ENCODE data around the gene C6orf52. TPM values are rescaled to one million over a fixed set of nuclear protein-coding genes. Genes with fewer than 3 reads are reported as not detected.

C6orf52 gene
- total RNA-seq, 1 experiment from 2014 or later, result 6.5 TPM

DNA sequence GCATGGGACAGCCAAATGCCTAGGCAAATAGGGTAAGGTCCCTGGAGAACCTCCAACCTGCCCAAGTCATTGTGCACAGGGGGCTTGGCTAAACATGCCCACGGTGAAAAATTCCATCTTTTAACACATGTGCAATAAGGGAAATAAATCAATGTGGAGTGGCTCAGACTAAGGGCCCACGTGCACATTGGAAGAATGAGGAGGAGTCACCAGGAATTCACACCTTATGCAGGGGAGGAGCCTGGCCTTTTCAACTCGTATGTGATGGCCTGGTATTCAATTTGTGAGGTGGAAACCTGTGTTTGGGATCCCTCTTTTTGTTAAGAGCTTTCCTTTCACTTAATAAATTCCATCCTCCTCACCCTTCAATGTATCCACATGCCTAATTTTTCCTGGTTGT is 12.6 kb downstream of the C6orf52 start:
- ATAC-seq (no peak), DNase-seq (ENCODE audit: low read depth, low spot score) (no peak)
- Histone ChIP-seq H3K4me3 (ENCODE audit: low read depth in 2 of 2, low read length in 2 of 2) (no peak overlapping the region), H3K9me3 (ENCODE audit: control insufficient read depth, insufficient read depth, low read depth, low read length) (no peaks in the 10 kb centered on the region), H3K36me3 (ENCODE audit: control insufficient read depth, insufficient read depth, low read length) (no peaks in the 10 kb centered on the region), H3K27me3 (ENCODE audit: control insufficient read depth, insufficient read depth, low read length) (no peaks in the 10 kb centered on the region), H3K27ac (ENCODE audit: low read length) (no peak overlapping the region), H3K4me1 (ENCODE audit: control insufficient read depth, insufficient read depth, low read length) (no peaks in the 10 kb centered on the region)
- in situ Hi-C loops (cut with HindIII; ENCODE audit: low pct_unique_long_range_greater_than_20kb, low sequenced_read_pairs) (no loop called here), intact Hi-C loops (cut with micrococcal nuclease; ENCODE audit: unreplicated experiment) (no loop called here)
- POLR2A ChIA-PET, result no interaction called here
- TF ChIP-seq, protein P1, sequence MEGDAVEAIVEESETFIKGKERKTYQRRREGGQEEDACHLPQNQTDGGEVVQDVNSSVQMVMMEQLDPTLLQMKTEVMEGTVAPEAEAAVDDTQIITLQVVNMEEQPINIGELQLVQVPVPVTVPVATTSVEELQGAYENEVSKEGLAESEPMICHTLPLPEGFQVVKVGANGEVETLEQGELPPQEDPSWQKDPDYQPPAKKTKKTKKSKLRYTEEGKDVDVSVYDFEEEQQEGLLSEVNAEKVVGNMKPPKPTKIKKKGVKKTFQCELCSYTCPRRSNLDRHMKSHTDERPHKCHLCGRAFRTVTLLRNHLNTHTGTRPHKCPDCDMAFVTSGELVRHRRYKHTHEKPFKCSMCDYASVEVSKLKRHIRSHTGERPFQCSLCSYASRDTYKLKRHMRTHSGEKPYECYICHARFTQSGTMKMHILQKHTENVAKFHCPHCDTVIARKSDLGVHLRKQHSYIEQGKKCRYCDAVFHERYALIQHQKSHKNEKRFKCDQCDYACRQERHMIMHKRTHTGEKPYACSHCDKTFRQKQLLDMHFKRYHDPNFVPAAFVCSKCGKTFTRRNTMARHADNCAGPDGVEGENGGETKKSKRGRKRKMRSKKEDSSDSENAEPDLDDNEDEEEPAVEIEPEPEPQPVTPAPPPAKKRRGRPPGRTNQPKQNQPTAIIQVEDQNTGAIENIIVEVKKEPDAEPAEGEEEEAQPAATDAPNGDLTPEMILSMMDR (IDR thresholded peaks at IDR 0.05), result no peak
- TF ChIP-seq POLR2AphosphoS5 (IDR thresholded peaks at IDR 0.05; ENCODE audit: low read depth, low read length) (no peak), TCF7L2 (IDR thresholded peaks at IDR 0.05; ENCODE audit: low read depth, low read length) (no peak), SIN3A (IDR thresholded peaks at IDR 0.05; ENCODE audit: borderline replicate concordance, insufficient read depth, low read depth, low read length) (no peak)
- TF ChIP-seq, protein P2, sequence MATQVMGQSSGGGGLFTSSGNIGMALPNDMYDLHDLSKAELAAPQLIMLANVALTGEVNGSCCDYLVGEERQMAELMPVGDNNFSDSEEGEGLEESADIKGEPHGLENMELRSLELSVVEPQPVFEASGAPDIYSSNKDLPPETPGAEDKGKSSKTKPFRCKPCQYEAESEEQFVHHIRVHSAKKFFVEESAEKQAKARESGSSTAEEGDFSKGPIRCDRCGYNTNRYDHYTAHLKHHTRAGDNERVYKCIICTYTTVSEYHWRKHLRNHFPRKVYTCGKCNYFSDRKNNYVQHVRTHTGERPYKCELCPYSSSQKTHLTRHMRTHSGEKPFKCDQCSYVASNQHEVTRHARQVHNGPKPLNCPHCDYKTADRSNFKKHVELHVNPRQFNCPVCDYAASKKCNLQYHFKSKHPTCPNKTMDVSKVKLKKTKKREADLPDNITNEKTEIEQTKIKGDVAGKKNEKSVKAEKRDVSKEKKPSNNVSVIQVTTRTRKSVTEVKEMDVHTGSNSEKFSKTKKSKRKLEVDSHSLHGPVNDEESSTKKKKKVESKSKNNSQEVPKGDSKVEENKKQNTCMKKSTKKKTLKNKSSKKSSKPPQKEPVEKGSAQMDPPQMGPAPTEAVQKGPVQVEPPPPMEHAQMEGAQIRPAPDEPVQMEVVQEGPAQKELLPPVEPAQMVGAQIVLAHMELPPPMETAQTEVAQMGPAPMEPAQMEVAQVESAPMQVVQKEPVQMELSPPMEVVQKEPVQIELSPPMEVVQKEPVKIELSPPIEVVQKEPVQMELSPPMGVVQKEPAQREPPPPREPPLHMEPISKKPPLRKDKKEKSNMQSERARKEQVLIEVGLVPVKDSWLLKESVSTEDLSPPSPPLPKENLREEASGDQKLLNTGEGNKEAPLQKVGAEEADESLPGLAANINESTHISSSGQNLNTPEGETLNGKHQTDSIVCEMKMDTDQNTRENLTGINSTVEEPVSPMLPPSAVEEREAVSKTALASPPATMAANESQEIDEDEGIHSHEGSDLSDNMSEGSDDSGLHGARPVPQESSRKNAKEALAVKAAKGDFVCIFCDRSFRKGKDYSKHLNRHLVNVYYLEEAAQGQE (IDR thresholded peaks at IDR 0.05; ENCODE audit: insufficient read depth in 1 of 2, low read depth in 2 of 2, low read length in 1 of 2), result no peak
- BruUV-seq (replicated peaks), result no TSS peak
- CTCF ChIA-PET, result no interaction called here

DNA sequence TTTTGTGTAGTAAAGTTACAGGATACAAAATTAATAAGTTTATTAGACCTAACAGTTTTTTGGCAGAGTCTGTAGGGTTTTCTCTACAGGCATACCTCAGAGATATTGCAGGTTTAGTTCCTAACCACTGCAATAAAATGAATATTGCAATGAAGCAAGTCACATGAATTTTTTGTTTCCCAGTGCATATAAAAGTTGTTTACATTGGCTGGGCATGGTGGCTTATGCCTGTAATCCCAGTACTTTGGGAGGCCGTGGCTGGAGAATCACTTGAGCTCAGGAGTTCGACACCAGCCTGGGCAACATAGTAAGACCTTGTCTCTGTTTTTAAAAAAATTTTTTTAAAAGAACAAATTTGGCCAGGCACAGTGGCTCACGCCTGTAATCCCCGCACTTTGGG is 16.0 kb downstream of the C6orf52 start:
- no peaks in the 10 kb centered on the region for H3K27me3 ChIP-seq (ENCODE audit: control insufficient read depth, insufficient read depth, low read length)
- CTCF ChIA-PET, result no interaction called here
- intact Hi-C loops (cut with micrococcal nuclease; ENCODE audit: unreplicated experiment) (no loop called here), in situ Hi-C loops (cut with HindIII; ENCODE audit: low pct_unique_long_range_greater_than_20kb, low sequenced_read_pairs) (no loop called here)
- ATAC-seq (no peak), DNase-seq (ENCODE audit: low read depth, low spot score) (no peak)
- no peaks in the 10 kb centered on the region for H3K4me1 ChIP-seq (ENCODE audit: control insufficient read depth, insufficient read depth, low read length)
- no peaks in the 10 kb centered on the region for H3K9me3 ChIP-seq (ENCODE audit: control insufficient read depth, insufficient read depth, low read depth, low read length)
- POLR2A ChIA-PET, result interaction anchor here (0.6 kb wide), 1 partner anchor 117 kb away, joined by 3 read pairs; no protein-coding TSS in a partner anchor
- no TSS peak for BruUV-seq (replicated peaks)
- H3K36me3 ChIP-seq (ENCODE audit: control insufficient read depth, insufficient read depth, low read length), result no peaks in the 10 kb centered on the region
- no peak overlapping the region for H3K4me3 ChIP-seq (ENCODE audit: low read depth in 2 of 2, low read length in 2 of 2)
- TF ChIP-seq, protein P1 (IDR thresholded peaks at IDR 0.05), result no peak
- no peak for TF ChIP-seq POLR2AphosphoS5 (IDR thresholded peaks at IDR 0.05; ENCODE audit: low read depth, low read length)
- TF ChIP-seq, protein P2 (IDR thresholded peaks at IDR 0.05; ENCODE audit: insufficient read depth in 1 of 2, low read depth in 2 of 2, low read length in 1 of 2), result no peak
- TF ChIP-seq SIN3A (IDR thresholded peaks at IDR 0.05; ENCODE audit: borderline replicate concordance, insufficient read depth, low read depth, low read length), result no peak
- no peak for TF ChIP-seq TCF7L2 (IDR thresholded peaks at IDR 0.05; ENCODE audit: low read depth, low read length)
- no peak overlapping the region for H3K27ac ChIP-seq (ENCODE audit: low read length)

Measured in Panc1 (cell line).